IMR-90 (cell line): ENCODE data around the gene CPA5. TPM values are rescaled to one million over a fixed set of nuclear protein-coding genes. Genes with fewer than 3 reads are reported as not detected.

Source experiments
- ATAC-seq: fragments of 200-7000 bp; cut with Tn5 transposase; 2 replicates; pipeline ENCODE4 v1.9.1; 2020; ENCODE audit warnings: low read depth, mild to moderate bottlenecking, moderate library complexity
- BruUV-seq: library from RNA; stranded (reverse); fragments of 400-500 nt; replicated peaks from 2 replicates; lab custom pipeline; 2021; lab: Mats Ljungman, UMichigan
- CTCF ChIA-PET: fragments of 300-600 bp; formaldehyde crosslinking; extraction: SDS; loops from one replicate; lab custom pipeline; 2021; ENCODE audit warnings: antibody characterized with exemption; lab: Yijun Ruan, JAX
- POLR2A ChIA-PET: fragments of 300-600 bp; sonication (Branson Sonifier 250); formaldehyde crosslinking; loops from one replicate; lab custom pipeline; 2022; ENCODE audit warnings: antibody characterized with exemption; ENCODE audit not compliant: unreplicated experiment; lab: Charles Lee
- DNase-seq: peaks from one replicate; pipeline ENCODE4 v3.0.0; 2013
- H2AFZ ChIP-seq: replicated peaks from 2 replicates; pipeline ENCODE3; 2013; ENCODE audit warnings: low read length, mild to moderate bottlenecking; ENCODE audit not compliant: poor library complexity
- H2AK5ac ChIP-seq: 2 replicates; pipeline ENCODE4 v1.6.1; 2013; ENCODE audit warnings: low read depth, low read length, inconsistent platforms
- H2AK9ac ChIP-seq: replicated peaks from 2 replicates; pipeline ENCODE3; 2013; ENCODE audit warnings: mild to moderate bottlenecking, low read depth, low read length, moderate library complexity; ENCODE audit not compliant: poor library complexity
- H2BK120ac ChIP-seq: 2 replicates; pipeline ENCODE4 v1.6.1; 2013; ENCODE audit warnings: low read depth, low read length, inconsistent platforms
- H2BK15ac ChIP-seq: 3 replicates; pipeline ENCODE4 v1.6.1; 2013; ENCODE audit warnings: low read depth, low read length, inconsistent platforms
- H2BK20ac ChIP-seq: 2 replicates; pipeline ENCODE4 v1.6.1; 2013; ENCODE audit warnings: low read depth, mild to moderate bottlenecking, inconsistent platforms, low read length, moderate library complexity
- H2BK5ac ChIP-seq: 2 replicates; pipeline ENCODE4 v1.6.1; 2013; ENCODE audit warnings: mild to moderate bottlenecking, low read depth, low read length, inconsistent platforms; ENCODE audit not compliant: poor library complexity, severe bottlenecking
- H3K14ac ChIP-seq: replicated peaks from 2 replicates; pipeline ENCODE4 v1.6.1; 2013; ENCODE audit warnings: low read depth, low read length, inconsistent platforms
- H3K18ac ChIP-seq: 2 replicates; pipeline ENCODE4 v1.6.1; 2013; ENCODE audit warnings: low read depth, low read length, control low read depth
- H3K23ac ChIP-seq: 2 replicates; pipeline ENCODE4 v1.6.1; 2013; ENCODE audit warnings: low read depth, low read length, inconsistent platforms
- H3K27ac ChIP-seq: 2 replicates; pipeline ENCODE4 v1.5.1; 2013; ENCODE audit warnings: mild to moderate bottlenecking, control low read depth, low read length; ENCODE audit not compliant: insufficient read depth
- H3K27me3 ChIP-seq: 2 replicates; pipeline ENCODE4 v1.6.1; 2013; ENCODE audit warnings: low read length; ENCODE audit not compliant: control insufficient read depth, insufficient read depth
- H3K36me3 ChIP-seq: 2 replicates; pipeline ENCODE4 v1.6.1; 2013; ENCODE audit warnings: low read length, mixed read lengths; ENCODE audit not compliant: control insufficient read depth, insufficient read depth
- H3K4ac ChIP-seq: 2 replicates; pipeline ENCODE4 v1.6.1; 2013; ENCODE audit warnings: low read depth, low read length, inconsistent platforms
- H3K4me1 ChIP-seq: 2 replicates; pipeline ENCODE4 v1.6.1; 2013; ENCODE audit warnings: low read length, mixed read lengths; ENCODE audit not compliant: control insufficient read depth, insufficient read depth
- H3K4me2 ChIP-seq: 2 replicates; pipeline ENCODE4 v1.6.1; 2013; ENCODE audit warnings: low read depth, mild to moderate bottlenecking, control low read depth, low read length, moderate library complexity
- H3K4me3 ChIP-seq: 2 replicates; pipeline ENCODE4 v1.5.1; 2013; ENCODE audit warnings: low read depth, mild to moderate bottlenecking, control low read depth, low read length, moderate library complexity; ENCODE audit not compliant: insufficient read depth
- H3K56ac ChIP-seq: 2 replicates; pipeline ENCODE4 v1.6.1; 2013; ENCODE audit warnings: low read length, inconsistent platforms; ENCODE audit not compliant: insufficient read depth; ENCODE audit errors: extremely low read depth
- H3K79me1 ChIP-seq, 2 experiments: 2 replicates each; pipeline ENCODE4 v1.6.1; 2013; ENCODE audit warnings: low read length in 2 of 2, inconsistent platforms in 1 of 2, low read depth in 1 of 2
- H3K9ac ChIP-seq: 2 replicates; pipeline ENCODE4 v1.6.1; 2013; ENCODE audit warnings: low read depth, low read length, control low read depth
- H3K9me1 ChIP-seq: 2 replicates; pipeline ENCODE4 v1.6.1; 2013; ENCODE audit warnings: low read length, inconsistent platforms; ENCODE audit not compliant: insufficient read depth
- H3K9me3 ChIP-seq: 2 replicates; pipeline ENCODE4 v1.6.1; 2013; ENCODE audit warnings: low read length; ENCODE audit not compliant: control insufficient read depth, insufficient read depth
- H4K20me1 ChIP-seq: 2 replicates; pipeline ENCODE4 v1.6.1; 2013; ENCODE audit warnings: low read length, inconsistent platforms; ENCODE audit not compliant: insufficient read depth
- H4K5ac ChIP-seq: 2 replicates; pipeline ENCODE4 v1.6.1; 2013; ENCODE audit warnings: mild to moderate bottlenecking, low read depth, low read length, control low read depth
- H4K8ac ChIP-seq, 2 experiments: 2 replicates each; pipeline ENCODE4 v1.6.1; 2013; ENCODE audit warnings: low read depth in 2 of 2, low read length in 2 of 2, control low read depth in 1 of 2, inconsistent platforms in 1 of 2
- H4K91ac ChIP-seq: 2 replicates; pipeline ENCODE4 v1.6.1; 2013; ENCODE audit warnings: low read depth, low read length, inconsistent platforms; ENCODE audit not compliant: insufficient read depth
- ELK1 ChIP-seq: fragments of 150-350 bp; IDR thresholded peaks from 2 replicates; pipeline ENCODE4 v1.6.1; 2016; ENCODE audit warnings: low read depth, mild to moderate bottlenecking, low read length, moderate library complexity, borderline replicate concordance
- MXI1 ChIP-seq: IDR thresholded peaks from 2 replicates; pipeline ENCODE4 v1.6.1; 2012; ENCODE audit warnings: low read depth, mild to moderate bottlenecking, low read length, moderate library complexity, borderline replicate concordance
- RFX5 ChIP-seq: IDR thresholded peaks from 2 replicates; pipeline ENCODE4 v1.8.0; 2012; ENCODE audit warnings: low read depth, mild to moderate bottlenecking, low read length, moderate library complexity
- WGBS, 2 experiments: methylation state at CpG; one replicate each; pipeline versions ENCODE4 v1.1.5 to v1.1.7; 2013; ENCODE audit warnings: missing lambda C conversion rate in 2 of 2; ENCODE audit not compliant: insufficient read length in 1 of 2; ENCODE audit errors: extremely low coverage in 2 of 2; 5-methylcytosine and 5-hydroxymethylcytosine counted together
- dilution Hi-C: fragments of 300-500 bp; cut with HindIII; formaldehyde crosslinking; loops from one replicate; pipeline ENCODE4 v1.14.3; 2018; ENCODE audit warnings: low sequenced_read_pairs; ENCODE audit not compliant: unreplicated experiment
- in situ Hi-C: fragments of 300-500 bp; cut with MboI; formaldehyde crosslinking; loops from 3 replicates; pipeline ENCODE4 v1.14.3; 2019; ENCODE audit warnings: low sequenced_read_pairs, inconsistent platforms, mixed read lengths
- intact Hi-C: fragments of 100-400 bp; cut with micrococcal nuclease; formaldehyde crosslinking; loops from 2 replicates; pipeline ENCODE4 v1.10.0; 2022
- polyA plus RNA-seq, 3 experiments: library from polyadenylated mRNA; depleted of rRNA; stranded (reverse); fragments of >200 nt; gene quantifications; 2 replicates each; pipeline ENCODE4 v1.2.3, GENCODE V29; 2012; ENCODE audit warnings: low replicate concordance in 1 of 3
- total RNA-seq: library from RNA; depleted of rRNA; stranded (reverse); fragments of >200 nt; gene quantifications from 2 replicates; pipeline ENCODE4 v1.2.3, GENCODE V29; 2012

CPA5 gene
- total and polyA plus RNA-seq, 2 of the 4 experiments (the other 2 are of a cell fraction) = under 0.01 to 0.86 TPM

GRCh38 chr7:130303127-130303526 is 41.5 kb upstream of the CPA5 start:
- Histone ChIP-seq H3K9me3 (no peaks in the 10 kb centered on the region), H3K56ac (no peak overlapping the region), H4K5ac (no peak overlapping the region), H2BK120ac (no peak overlapping the region), H3K18ac (no peak overlapping the region), H2BK15ac (no peak overlapping the region), H3K4ac (no peak overlapping the region), H3K9ac (no peak overlapping the region), H3K4me3 (no peak overlapping the region), H2AK9ac (no peak overlapping the region), H3K4me2 (no peak overlapping the region), H2BK5ac (no peak overlapping the region), H4K20me1 (no peaks in the 10 kb centered on the region), H3K27me3 (no peaks in the 10 kb centered on the region), H3K4me1 (peaks cover 2% of the 10 kb centered on the region), H2BK20ac (no peak overlapping the region), H2AFZ (no peak overlapping the region), H3K79me1 (no peaks in the 10 kb centered on the region), H3K23ac (no peak overlapping the region), H3K14ac (no peak overlapping the region), H4K8ac (no peak overlapping the region), H4K91ac (no peak overlapping the region), H2AK5ac (no peak overlapping the region), H3K9me1 (no peaks in the 10 kb centered on the region; the same call in 1 of the 2 replicates), H3K27ac (no peak overlapping the region), H3K36me3 (peaks cover 2% of the 10 kb centered on the region; the same call in 1 of the 2 replicates)
- CTCF ChIA-PET = no interaction called here
- WGBS, 2 experiments = no CpG with 5 or more reads among the region's 2 CpGs
- TF ChIP-seq ELK1 (no peak), RFX5 (no peak), MXI1 (no peak)
- no TSS peak for BruUV-seq
- dilution Hi-C loops = no loop called here
- DNase-seq = no peak
- POLR2A ChIA-PET = interaction anchor here (1.1 kb wide), 1 partner anchor 9 kb away, joined by 5 read pairs; no protein-coding TSS in a partner anchor
- intact Hi-C loops = no loop called here
- in situ Hi-C loops = no loop called here
- no peak for ATAC-seq
